ENCODE measurements around the gene MINK1.

GRCh38 chr17:4816826-4817225, 16.3 kb upstream of the MINK1 start:
- no peak for TF ChIP-seq CTCF (IDR thresholded peaks at IDR 0.05)
- TF ChIP-seq POLR2A (IDR thresholded peaks at IDR 0.05), result no peak
- no peak for TF ChIP-seq POLR2AphosphoS5 (IDR thresholded peaks at IDR 0.05)

Data from breast epithelium (tissue), 3 donors.